ENCODE data around the gene CDC42BPB. TPM values are rescaled to one million over a fixed set of nuclear protein-coding genes. Genes with fewer than 3 reads are reported as not detected.

CDC42BPB gene
- total RNA-seq, 1 experiment from 2014 or later = 103 TPM

- Histone ChIP-seq H3K9me3 (ENCODE audit: control insufficient read depth, low read depth, low read length) (no peaks in the 10 kb centered on the region), H2AK5ac (ENCODE audit: insufficient read length, low read length) (no peak overlapping the region), H2BK20ac (ENCODE audit: low read depth, low read length, poor library complexity, severe bottlenecking) (no peak overlapping the region), H4K20me1 (ENCODE audit: control insufficient read depth, insufficient read depth, insufficient read length) (peaks cover 3% of the 10 kb centered on the region), H3T11ph (ENCODE audit: low read length) (no peak overlapping the region), H2BK5ac (ENCODE audit: insufficient read length, low read length) (no peak overlapping the region), H2AFZ (ENCODE audit: low read length) (no peak overlapping the region), H3K56ac (ENCODE audit: insufficient read length, low read depth, low read length) (no peak overlapping the region), H3K23me2 (ENCODE audit: insufficient read length, low read depth, low read length, poor library complexity, severe bottlenecking) (no peaks in the 10 kb centered on the region), H3K23ac (ENCODE audit: insufficient read length, low read depth, low read length) (no peak overlapping the region), H4K91ac (ENCODE audit: insufficient read length, low read depth, low read length) (no peak overlapping the region), H3K27me3 (ENCODE audit: insufficient read depth, low read length) (no peaks in the 10 kb centered on the region), H3K9ac (ENCODE audit: extremely low read depth, insufficient read length, low read length) (no peak overlapping the region), H3K27ac (ENCODE audit: insufficient read length, low read depth, low read length) (no peak overlapping the region), H4K8ac (replicated peaks; ENCODE audit: insufficient read length, low read depth, low read length) (no peak overlapping the region), H3K4ac (ENCODE audit: low read depth, low read length) (no peak overlapping the region), H2BK15ac (ENCODE audit: low read depth, low read length) (no peak overlapping the region), H4K5ac (ENCODE audit: insufficient read length, low read depth, low read length) (no peak overlapping the region), H3K4me1 (ENCODE audit: insufficient read depth, low read length) (no peaks in the 10 kb centered on the region), H3K79me2 (ENCODE audit: insufficient read depth, low read length) (no peaks in the 10 kb centered on the region), H3K18ac (ENCODE audit: insufficient read length, low read depth, low read length) (no peak overlapping the region), H3K79me1 (ENCODE audit: insufficient read depth, low read depth, low read length, poor library complexity, severe bottlenecking) (no peaks in the 10 kb centered on the region), H3K4me2 (ENCODE audit: insufficient read depth, insufficient read length, low read length) (no peak overlapping the region), H3K14ac (ENCODE audit: insufficient read depth, low read length) (no peak overlapping the region), H2BK120ac (ENCODE audit: low read depth, low read length, poor library complexity, severe bottlenecking) (no peak overlapping the region), H2BK12ac (ENCODE audit: insufficient read length, low read depth, low read length) (no peak overlapping the region)
- no peak for DNase-seq
- Mint-ChIP-seq H3K4me3 (no peak overlapping the region), H3K27ac (no peak overlapping the region; a peak in 1 of 7 replicates), H3K4me1 (peaks cover 0 to 2% of the 10 kb centered on the region in 2 experiments; a peak in 1 of 4 replicates), H3K27me3 (ENCODE audit: low read depth) (no peaks in the 10 kb centered on the region), H3K36me3 (ENCODE audit: insufficient read depth in 1 of 3, low read depth in 3 of 3) (no peaks in the 10 kb centered on the region), H3K9me3 (no peaks in the 10 kb centered on the region)
- TF ChIP-seq CTCF (conservative IDR thresholded peaks at IDR 0.05) = no peak
- no CpG with 5 or more reads among the region's 19 CpGs for WGBS (ENCODE audit: extremely low coverage, insufficient read length, low lambda C conversion rate)
These were observed 141.8 kb downstream of the CDC42BPB start for GRCh38 chr14:102915292-102916110.

Measured in H9 (cell line).